Breast epithelium (tissue), 4 donors: ENCODE results near the gene SULT1A3. TPM values are rescaled to one million over a fixed set of nuclear protein-coding genes. Genes with fewer than 3 reads are reported as not detected.
"Not testable (repeated sequence)": the region's sequence is repeated elsewhere in the genome, so short reads cannot be mapped to it uniquely, and the experiment has no call there.

Experiments used
- DNase-seq, 2 donors: peaks; one replicate each; pipeline ENCODE4 v3.0.0-alpha.2; 2019; ENCODE audit warnings: low spot score in 2 of 2
- H3K27ac ChIP-seq, 2 donors: fragments of 200-600 bp; sonication (generic) in 1 of 2; one replicate each; pipeline ENCODE4 v1.5.1; 2016 to 2019; ENCODE audit warnings: mild to moderate bottlenecking in 1 of 2
- H3K27me3 ChIP-seq, 2 donors: fragments of 200-600 bp; sonication (generic) in 1 of 2; one replicate each; pipeline versions ENCODE4 v1.5.1 to v1.6.0; 2017 to 2019; ENCODE audit warnings: control low read depth in 1 of 2, mild to moderate bottlenecking in 1 of 2
- H3K36me3 ChIP-seq: fragments of 200-600 bp; one replicate; pipeline ENCODE4 v1.5.1; 2019
- H3K4me1 ChIP-seq, 2 donors: fragments of 200-600 bp; sonication (generic); one replicate each; pipeline ENCODE4 v1.5.1; 2016 to 2019; ENCODE audit warnings: control low read depth in 1 of 2
- H3K4me3 ChIP-seq, 3 donors: fragments of 200-600 bp; sonication (generic); 1 replicate in 2 of 3; 2 replicates in 1 of 3; pipeline ENCODE4 v1.5.1; 2016 to 2019; ENCODE audit warnings: mild to moderate bottlenecking in 3 of 3, moderate library complexity in 2 of 3
- H3K9me3 ChIP-seq, 2 donors: fragments of 200-600 bp; sonication (generic) in 1 of 2; one replicate each; pipeline ENCODE4 v1.5.1; 2016 to 2019; ENCODE audit warnings: control low read depth in 1 of 2
- POLR2A ChIP-seq: fragments of 450-650 bp; IDR thresholded peaks from one replicate; pipeline ENCODE4 v1.6.1; 2016; ENCODE audit warnings: antibody characterized with exemption, mild to moderate bottlenecking, moderate library complexity
- POLR2AphosphoS5 ChIP-seq, 3 donors: sonication (generic); formaldehyde crosslinking; IDR thresholded peaks; one replicate each; pipeline ENCODE4 v1.6.1; 2017; ENCODE audit warnings: antibody characterized with exemption in 3 of 3
- intact Hi-C: fragments of 100-400 bp; cut with DNase I; formaldehyde crosslinking; loops from one replicate; pipeline ENCODE4 v1.15.1; 2023; ENCODE audit warnings: low total_unique reads
- total RNA-seq, 3 donors: library from RNA; depleted of rRNA; stranded (reverse); fragments of >200 nt; gene quantifications; one replicate each; pipeline ENCODE4 v1.1.0, GENCODE V29; 2016
- TF ChIP-seq, protein P1 (sequence below), 3 donors: fragments of 450-650 bp; IDR thresholded peaks; one replicate each; pipeline ENCODE4 v1.5.1; 2016 to 2017; ENCODE audit warnings: antibody characterized with exemption in 3 of 3, mild to moderate bottlenecking in 3 of 3, moderate library complexity in 3 of 3

SULT1A3 gene
- total RNA-seq = 10 to 100 TPM; 12.3 to 27.0 (median 15.7) TPM

DNA sequence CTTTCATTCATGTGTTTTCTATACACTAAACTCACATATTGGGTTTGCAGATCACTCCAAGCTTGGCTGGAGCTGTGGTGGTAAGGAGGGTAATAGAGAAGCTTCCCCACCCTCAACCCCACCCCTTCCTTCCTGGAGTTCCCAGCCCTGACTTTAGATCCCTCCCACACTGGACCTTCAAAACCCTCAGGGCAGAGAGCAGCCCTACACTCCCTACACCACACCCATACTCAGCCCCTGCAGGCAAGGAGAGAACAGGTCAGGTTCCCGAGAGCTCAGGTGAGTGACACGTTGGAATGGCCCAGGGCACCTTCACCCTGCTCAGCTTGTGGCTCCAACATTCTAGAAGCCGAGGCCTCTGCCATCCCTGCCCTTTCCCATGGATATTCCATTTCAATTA, at the start of gene SULT1A3:
Gene SULT1A3 (plus strand): TSS at position 207 of the 400 bp plus-strand sequence. CDS start 1,474 bp downstream, outside the sequence.
- H3K36me3 ChIP-seq, H3K9me3 ChIP-seq, H3K27me3 ChIP-seq, intact Hi-C loops, H3K4me3 ChIP-seq, H3K4me1 ChIP-seq, H3K27ac ChIP-seq, DNase-seq: not testable (repeated sequence)

DNA sequence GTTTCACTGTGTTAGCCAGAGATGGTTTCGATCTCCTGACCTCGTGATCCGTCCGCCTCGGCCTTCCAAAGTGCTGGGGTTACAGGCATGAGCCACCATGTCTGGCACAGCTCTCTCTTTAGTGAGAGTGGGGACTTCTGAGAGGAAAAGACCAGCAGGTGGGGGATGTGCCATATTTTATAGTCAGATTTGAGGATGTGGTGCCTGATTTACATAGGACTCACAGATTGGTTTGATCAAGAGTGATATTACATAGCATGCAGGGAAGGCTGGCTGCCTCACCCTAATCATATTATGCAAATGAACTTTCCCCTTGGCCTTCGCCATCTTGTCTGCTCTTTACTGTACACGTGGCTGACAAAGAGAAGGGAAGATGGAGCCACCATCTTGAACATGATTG, 48.0 kb upstream of the SULT1A3 start:
- Histone ChIP-seq H3K36me3 (no peaks in the 10 kb centered on the region), H3K9me3 (peaks cover 4 to 6% of the 10 kb centered on the region in 2 donors), H3K27ac (no peak overlapping the region), H3K27me3 (no peaks in the 10 kb centered on the region), H3K4me3 (no peak overlapping the region), H3K4me1 (no peaks in the 10 kb centered on the region)
- intact Hi-C loops = no loop called here
- no peak for DNase-seq
- TF ChIP-seq POLR2A (no peak), POLR2AphosphoS5 (IDR thresholded peaks at IDR 0.05) (no peak)
- TF ChIP-seq, protein P1, sequence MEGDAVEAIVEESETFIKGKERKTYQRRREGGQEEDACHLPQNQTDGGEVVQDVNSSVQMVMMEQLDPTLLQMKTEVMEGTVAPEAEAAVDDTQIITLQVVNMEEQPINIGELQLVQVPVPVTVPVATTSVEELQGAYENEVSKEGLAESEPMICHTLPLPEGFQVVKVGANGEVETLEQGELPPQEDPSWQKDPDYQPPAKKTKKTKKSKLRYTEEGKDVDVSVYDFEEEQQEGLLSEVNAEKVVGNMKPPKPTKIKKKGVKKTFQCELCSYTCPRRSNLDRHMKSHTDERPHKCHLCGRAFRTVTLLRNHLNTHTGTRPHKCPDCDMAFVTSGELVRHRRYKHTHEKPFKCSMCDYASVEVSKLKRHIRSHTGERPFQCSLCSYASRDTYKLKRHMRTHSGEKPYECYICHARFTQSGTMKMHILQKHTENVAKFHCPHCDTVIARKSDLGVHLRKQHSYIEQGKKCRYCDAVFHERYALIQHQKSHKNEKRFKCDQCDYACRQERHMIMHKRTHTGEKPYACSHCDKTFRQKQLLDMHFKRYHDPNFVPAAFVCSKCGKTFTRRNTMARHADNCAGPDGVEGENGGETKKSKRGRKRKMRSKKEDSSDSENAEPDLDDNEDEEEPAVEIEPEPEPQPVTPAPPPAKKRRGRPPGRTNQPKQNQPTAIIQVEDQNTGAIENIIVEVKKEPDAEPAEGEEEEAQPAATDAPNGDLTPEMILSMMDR (IDR thresholded peaks at IDR 0.05) = no peak

DNA sequence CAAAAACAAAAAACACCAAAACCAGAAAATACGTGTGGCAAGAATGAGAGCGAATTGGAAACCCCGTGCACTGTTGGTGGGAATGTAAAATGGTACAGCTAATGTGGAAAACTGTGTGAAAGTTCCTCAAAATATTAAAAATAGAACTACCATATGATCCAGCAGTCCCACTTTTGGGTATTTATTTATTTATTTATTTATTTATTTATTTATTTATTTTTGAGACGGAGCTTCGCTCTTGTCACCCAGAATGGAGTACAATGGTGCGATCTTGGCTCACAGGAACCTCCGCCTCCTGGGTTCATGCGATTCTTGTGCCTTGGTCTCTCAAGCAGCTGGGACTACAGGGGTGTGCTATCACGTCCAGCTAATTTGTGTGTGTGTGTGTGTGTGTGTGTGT, 46.5 kb upstream of the SULT1A3 start:
- Histone ChIP-seq H3K36me3 (no peaks in the 10 kb centered on the region), H3K27ac (no peak overlapping the region), H3K9me3 (peaks cover 4 to 6% of the 10 kb centered on the region in 2 donors), H3K4me3 (no peak overlapping the region), H3K4me1 (no peaks in the 10 kb centered on the region), H3K27me3 (no peaks in the 10 kb centered on the region)
- TF ChIP-seq POLR2AphosphoS5 (IDR thresholded peaks at IDR 0.05) = no peak
- TF ChIP-seq, protein P1 (IDR thresholded peaks at IDR 0.05) = no peak
- intact Hi-C loops = no loop called here
- no peak for DNase-seq

DNA sequence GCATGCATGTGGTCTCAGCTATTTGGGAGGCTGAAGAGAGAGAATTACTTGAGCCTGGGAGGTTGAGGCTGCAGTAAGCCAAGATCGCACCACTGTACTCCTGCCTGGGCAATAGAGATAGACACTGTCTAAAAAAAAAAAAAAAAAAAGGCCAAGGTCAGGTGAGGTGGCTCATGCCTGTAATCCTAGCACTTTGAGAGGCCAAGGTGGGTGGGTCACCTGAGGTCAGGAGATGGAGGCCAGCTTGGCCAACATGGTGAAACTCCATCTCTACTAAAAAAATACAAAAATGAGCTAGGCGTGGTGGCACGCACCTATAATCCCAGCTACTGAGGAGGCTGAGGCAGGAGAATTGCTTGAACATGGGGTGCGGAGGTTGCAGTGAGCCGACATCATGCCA, 43.9 kb upstream of the SULT1A3 start:
- intact Hi-C loops = no loop called here
- no peak for DNase-seq
- no peak overlapping the region for H3K4me3 ChIP-seq
- H3K9me3 ChIP-seq = no peaks in the 10 kb centered on the region
- H3K27me3 ChIP-seq = no peaks in the 10 kb centered on the region
- no peaks in the 10 kb centered on the region for H3K4me1 ChIP-seq
- no peak overlapping the region for H3K27ac ChIP-seq
- TF ChIP-seq POLR2A (no peak), POLR2AphosphoS5 (IDR thresholded peaks at IDR 0.05) (no peak)
- TF ChIP-seq, protein P1 (IDR thresholded peaks at IDR 0.05) = no peak
- no peaks in the 10 kb centered on the region for H3K36me3 ChIP-seq

DNA sequence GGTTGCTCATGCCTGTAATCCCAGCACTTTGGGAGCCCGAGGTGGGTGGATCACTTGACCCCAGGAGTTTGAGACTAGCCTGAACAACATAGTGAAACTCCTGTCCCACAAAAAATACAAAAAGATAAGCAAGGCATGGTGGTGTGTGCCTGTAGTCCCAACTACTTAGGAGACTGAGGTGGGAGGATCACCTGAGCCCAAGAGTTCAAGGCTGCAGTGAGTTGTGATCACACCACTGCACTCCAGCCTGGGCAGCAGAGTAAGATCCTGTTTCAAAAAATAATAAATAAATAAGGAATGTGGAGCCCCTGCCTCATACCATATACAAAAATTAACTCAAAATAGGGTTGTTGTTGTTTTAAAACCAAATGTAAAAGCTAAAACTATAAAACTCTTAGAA, 41.8 kb upstream of the SULT1A3 start:
- DNase-seq = no peak
- TF ChIP-seq, protein P1 (IDR thresholded peaks at IDR 0.05) = no peak
- TF ChIP-seq POLR2A (no peak), POLR2AphosphoS5 (IDR thresholded peaks at IDR 0.05) (no peak)
- Histone ChIP-seq H3K27me3 (no peaks in the 10 kb centered on the region), H3K36me3 (no peaks in the 10 kb centered on the region), H3K27ac (no peak overlapping the region), H3K4me3 (no peak overlapping the region), H3K9me3 (no peaks in the 10 kb centered on the region), H3K4me1 (no peaks in the 10 kb centered on the region)
- intact Hi-C loops = no loop called here

DNA sequence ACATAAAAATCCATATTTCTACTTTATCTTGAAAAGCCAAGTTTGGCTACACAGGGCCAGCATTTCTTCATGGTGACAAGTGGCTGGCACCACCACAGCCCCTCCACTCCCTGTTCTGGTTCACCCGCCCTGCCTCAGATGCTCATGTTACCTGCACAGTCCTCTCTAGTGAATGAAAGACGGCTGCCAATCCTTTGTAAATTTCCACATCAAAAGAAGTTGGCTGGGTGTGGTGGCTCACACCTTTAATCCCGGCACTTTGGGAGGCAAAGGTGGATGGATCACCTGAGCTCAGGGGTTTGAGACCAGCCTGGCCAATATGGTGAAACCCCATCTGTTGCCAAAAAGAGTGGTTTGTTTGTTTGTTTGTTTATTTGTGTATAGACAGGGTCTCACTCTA, 35.5 kb upstream of the SULT1A3 start:
- Histone ChIP-seq H3K27ac (no peak overlapping the region), H3K27me3 (no peaks in the 10 kb centered on the region), H3K9me3 (no peaks in the 10 kb centered on the region), H3K4me3 (no peak overlapping the region), H3K36me3 (no peaks in the 10 kb centered on the region), H3K4me1 (no peaks in the 10 kb centered on the region)
- intact Hi-C loops = no loop called here
- DNase-seq = no peak
- TF ChIP-seq, protein P1 (IDR thresholded peaks at IDR 0.05) = no peak
- TF ChIP-seq POLR2A (no peak), POLR2AphosphoS5 (IDR thresholded peaks at IDR 0.05) (no peak)
